Spleen (tissue), 7 donors: ENCODE data around the gene SEMA4G.

Source experiments
- CTCF ChIP-seq, 11 experiments: fragments of 200-600 bp in 7 of 11; fragments of 450-650 bp in 4 of 11; sonication (generic) in 4 of 11; IDR thresholded peaks in 8 of 11; conservative IDR thresholded peaks in 3 of 11; 1 replicate in 7 of 11; 2 replicates in 4 of 11; pipeline versions ENCODE4 v1.4.0 to v1.8.0; 2016 to 2021; ENCODE audit warnings: antibody characterized with exemption in 11 of 11, inconsistent platforms in 4 of 11, mild to moderate bottlenecking in 1 of 11
- POLR2A ChIP-seq, 3 donors: fragments of 450-650 bp; IDR thresholded peaks; one replicate each; pipeline ENCODE4 v1.5.1; 2017; ENCODE audit warnings: antibody characterized with exemption in 3 of 3, mild to moderate bottlenecking in 1 of 3
- POLR2AphosphoS5 ChIP-seq, 3 donors: sonication (generic); formaldehyde crosslinking; IDR thresholded peaks; one replicate each; pipeline ENCODE4 v1.5.1; 2017; ENCODE audit warnings: antibody characterized with exemption in 3 of 3
- donor health status: DM: no; HTN: no; CAD: no; lungs with moderate emphysema.
- donor health status: DM: no; HTN: no; CAD: no.
- donor health status: DM: no; HTN: no; CAD: no.

GRCh38 chr10:100968062-100968736 lies 1.1 kb upstream of the SEMA4G start:
- TF ChIP-seq CTCF (IDR thresholded peaks at IDR 0.05 in 8 of 11, conservative IDR thresholded peaks at IDR 0.05 in 3 of 11) (no peak), POLR2A (IDR thresholded peaks at IDR 0.05) (no peak), POLR2AphosphoS5 (IDR thresholded peaks at IDR 0.05) (no peak)
